Chondrocyte (in vitro differentiated cells): ENCODE data around the gene CFDP1. TPM values are rescaled to one million over a fixed set of nuclear protein-coding genes. Genes with fewer than 3 reads are reported as not detected.

ENCODE experiments used
- DNase-seq: peaks from one replicate; pipeline ENCODE4 v3.0.0; 2021; ENCODE audit warnings: mixed read lengths, low spot score
- H3K27ac Mint-ChIP-seq: one replicate; pipeline ENCODE4 v1.8.0; 2021; ENCODE audit warnings: mild to moderate bottlenecking, moderate library complexity, mixed read lengths; ENCODE audit not compliant: unreplicated experiment
- H3K27me3 Mint-ChIP-seq: 2 replicates; pipeline ENCODE4 v1.8.0; 2021; ENCODE audit warnings: low read depth, mixed read lengths
- H3K36me3 Mint-ChIP-seq: 2 replicates; pipeline ENCODE4 v1.8.0; 2021; ENCODE audit warnings: low read depth, mixed read lengths
- H3K4me1 Mint-ChIP-seq: 2 replicates; pipeline ENCODE4 v1.8.0; 2021; ENCODE audit warnings: low read depth, mild to moderate bottlenecking, mixed read lengths
- H3K4me3 Mint-ChIP-seq: one replicate; pipeline ENCODE4 v1.8.0; 2021; ENCODE audit warnings: mild to moderate bottlenecking, moderate library complexity, mixed read lengths; ENCODE audit not compliant: unreplicated experiment
- H3K9me3 Mint-ChIP-seq: 2 replicates; pipeline ENCODE4 v1.8.0; 2021; ENCODE audit warnings: low read depth, mixed read lengths
- CTCF ChIP-seq: fragments of 200-600 bp; sonication (generic); IDR thresholded peaks from 2 replicates; pipeline ENCODE4 v1.5.0; 2021; ENCODE audit warnings: antibody characterized with exemption, mild to moderate bottlenecking, moderate library complexity
- total RNA-seq: library from RNA; stranded (reverse); gene quantifications from 3 replicates; pipeline ENCODE4 v1.2.1, GENCODE V29; 2021

The CFDP1 gene
- total RNA-seq, 1 donor from 2014 or later, result 45.3 TPM

- Mint-ChIP-seq H3K4me1 (peaks cover 29% of the 10 kb centered on the region), H3K27ac (peak overlapping the region; percentile 96), H3K27me3 (no peaks in the 10 kb centered on the region), H3K36me3 (peaks cover 5% of the 10 kb centered on the region), H3K4me3 (peak overlapping the region; percentile 40), H3K9me3 (no peaks in the 10 kb centered on the region)
- DNase-seq, result no peak
- no peak for TF ChIP-seq CTCF
Measured at GRCh38 chr16:75304521-75305363, 128.6 kb downstream of the CFDP1 start.

GRCh38 chr16:75301804-75302203, 131.5 kb downstream of the CFDP1 start:
- Mint-ChIP-seq H3K27ac (no peak overlapping the region), H3K9me3 (no peaks in the 10 kb centered on the region), H3K4me3 (no peak overlapping the region), H3K27me3 (no peaks in the 10 kb centered on the region), H3K36me3 (peaks cover 12% of the 10 kb centered on the region), H3K4me1 (peaks cover 27% of the 10 kb centered on the region)
- DNase-seq, result no peak
- TF ChIP-seq CTCF, result no peak

GRCh38 chr16:75298267-75298666, 135.0 kb downstream of the CFDP1 start:
- Mint-ChIP-seq H3K4me3 (no peak overlapping the region), H3K27ac (no peak overlapping the region), H3K36me3 (peaks cover 19% of the 10 kb centered on the region), H3K27me3 (no peaks in the 10 kb centered on the region), H3K4me1 (no peaks in the 10 kb centered on the region), H3K9me3 (no peaks in the 10 kb centered on the region)
- no peak for DNase-seq
- no peak for TF ChIP-seq CTCF

- no peaks in the 10 kb centered on the region for H3K4me1 Mint-ChIP-seq
- peaks cover 26% of the 10 kb centered on the region for H3K36me3 Mint-ChIP-seq
- no peaks in the 10 kb centered on the region for H3K27me3 Mint-ChIP-seq
- H3K4me3 Mint-ChIP-seq, result no peak overlapping the region
- no peak for DNase-seq
- H3K27ac Mint-ChIP-seq, result no peak overlapping the region
- TF ChIP-seq CTCF, result no peak
- no peaks in the 10 kb centered on the region for H3K9me3 Mint-ChIP-seq
Measured at GRCh38 chr16:75296606-75297005, 136.7 kb downstream of the CFDP1 start.

GRCh38 chr16:75294773-75295459, 138.4 kb downstream of the CFDP1 start:
- no peak for DNase-seq
- no peak overlapping the region for H3K27ac Mint-ChIP-seq
- H3K27me3 Mint-ChIP-seq, result no peaks in the 10 kb centered on the region
- TF ChIP-seq CTCF, result no peak
- no peaks in the 10 kb centered on the region for H3K4me1 Mint-ChIP-seq
- H3K4me3 Mint-ChIP-seq, result no peak overlapping the region
- H3K36me3 Mint-ChIP-seq, result peaks cover 25% of the 10 kb centered on the region
- H3K9me3 Mint-ChIP-seq, result no peaks in the 10 kb centered on the region
